ENCODE results near the gene MID1IP1.
A peak's percentile ranks its signal among the peaks of the same experiment; 100 is the strongest.

GRCh38 chrX:38768079-38768478 is 33.2 kb upstream of the MID1IP1 start:
- TF ChIP-seq POLR2AphosphoS5 (IDR thresholded peaks at IDR 0.05), result no peak
- peak; percentile 27 to 44 (median 35) for TF ChIP-seq CTCF (IDR thresholded peaks at IDR 0.05)

All from esophagus muscularis mucosa (tissue), 3 donors.